HG02759 (cell line): ENCODE results near the gene MICAL2.

Experiments
- ATAC-seq: cut with Tn5 transposase; IDR thresholded peaks from one replicate; pipeline ENCODE4 v1.9.1; 2021; ENCODE audit warnings: mild to moderate bottlenecking, moderate library complexity; ENCODE audit not compliant: unreplicated experiment

Gene MICAL2

GRCh38 chr11:12184699-12185098 is 74.3 kb downstream of the MICAL2 start:
- ATAC-seq, result no peak

- no peak for ATAC-seq
These were observed 74.8 kb downstream of the MICAL2 start for GRCh38 chr11:12185106-12185690.

- ATAC-seq, result no peak
These were observed 75.5 kb downstream of the MICAL2 start for GRCh38 chr11:12185914-12186313.

- ATAC-seq, result no peak
These were observed 76.3 kb downstream of the MICAL2 start for GRCh38 chr11:12186701-12187100.

GRCh38 chr11:12187399-12187798 is 77.0 kb downstream of the MICAL2 start:
- ATAC-seq, result no peak

GRCh38 chr11:12188548-12189317 is 78.3 kb downstream of the MICAL2 start:
- ATAC-seq, result peak; percentile 78

GRCh38 chr11:12189543-12190235 is 79.3 kb downstream of the MICAL2 start:
- ATAC-seq, result no peak

- no peak for ATAC-seq
These were observed 80.1 kb downstream of the MICAL2 start for GRCh38 chr11:12190511-12190910.

- ATAC-seq, result no peak
These were observed 82.6 kb downstream of the MICAL2 start for GRCh38 chr11:12192794-12193514.

GRCh38 chr11:12193515-12194336 is 83.3 kb downstream of the MICAL2 start:
- ATAC-seq, result no peak

GRCh38 chr11:12195768-12196167 is 85.4 kb downstream of the MICAL2 start:
- ATAC-seq, result peak; percentile 75

- ATAC-seq, result no peak
These were observed 85.9 kb downstream of the MICAL2 start for GRCh38 chr11:12196308-12196707.

- ATAC-seq, result no peak
These were observed 86.5 kb downstream of the MICAL2 start for GRCh38 chr11:12196872-12197271.

GRCh38 chr11:12198251-12199222 is 88.1 kb downstream of the MICAL2 start:
- no peak for ATAC-seq

- no peak for ATAC-seq
These were observed 89.0 kb downstream of the MICAL2 start for GRCh38 chr11:12199231-12199948.

GRCh38 chr11:12200279-12200990 is 90.0 kb downstream of the MICAL2 start:
- ATAC-seq, result no peak

- no peak for ATAC-seq
These were observed 90.9 kb downstream of the MICAL2 start for GRCh38 chr11:12200991-12201985.
